Stomach smooth muscle (tissue), 2 donors: ENCODE results near the gene SWI5.

Experiments used
- H3K27ac ChIP-seq: one replicate; pipeline ENCODE4 v1.7.0; 2013; ENCODE audit warnings: mild to moderate bottlenecking, low read length, inconsistent platforms
- H3K27me3 ChIP-seq, 2 donors: one replicate each; pipeline ENCODE4 v1.7.0; 2013; ENCODE audit warnings: low read length in 2 of 2; ENCODE audit not compliant: insufficient read depth in 2 of 2, control insufficient read depth in 1 of 2
- H3K36me3 ChIP-seq, 2 donors: one replicate each; pipeline ENCODE4 v1.7.0; 2013; ENCODE audit warnings: low read length in 2 of 2; ENCODE audit not compliant: control insufficient read depth in 2 of 2, insufficient read depth in 2 of 2
- H3K4me1 ChIP-seq: one replicate; pipeline ENCODE4 v1.7.0; 2013; ENCODE audit warnings: low read length; ENCODE audit not compliant: control insufficient read depth, insufficient read depth
- H3K4me3 ChIP-seq, 2 donors: one replicate each; pipeline ENCODE4 v1.7.0; 2013; ENCODE audit warnings: low read length in 2 of 2
- H3K9ac ChIP-seq, 2 donors: one replicate each; pipeline ENCODE4 v1.7.0; 2013; ENCODE audit warnings: low read length in 2 of 2, mild to moderate bottlenecking in 1 of 2
- H3K9me3 ChIP-seq, 2 donors: one replicate each; pipeline ENCODE4 v1.7.0; 2013; ENCODE audit warnings: low read length in 2 of 2; ENCODE audit not compliant: control insufficient read depth in 2 of 2
- donor health status: healthy.
- donor health status: Pancreatic carcinoma.

Gene SWI5

DNA sequence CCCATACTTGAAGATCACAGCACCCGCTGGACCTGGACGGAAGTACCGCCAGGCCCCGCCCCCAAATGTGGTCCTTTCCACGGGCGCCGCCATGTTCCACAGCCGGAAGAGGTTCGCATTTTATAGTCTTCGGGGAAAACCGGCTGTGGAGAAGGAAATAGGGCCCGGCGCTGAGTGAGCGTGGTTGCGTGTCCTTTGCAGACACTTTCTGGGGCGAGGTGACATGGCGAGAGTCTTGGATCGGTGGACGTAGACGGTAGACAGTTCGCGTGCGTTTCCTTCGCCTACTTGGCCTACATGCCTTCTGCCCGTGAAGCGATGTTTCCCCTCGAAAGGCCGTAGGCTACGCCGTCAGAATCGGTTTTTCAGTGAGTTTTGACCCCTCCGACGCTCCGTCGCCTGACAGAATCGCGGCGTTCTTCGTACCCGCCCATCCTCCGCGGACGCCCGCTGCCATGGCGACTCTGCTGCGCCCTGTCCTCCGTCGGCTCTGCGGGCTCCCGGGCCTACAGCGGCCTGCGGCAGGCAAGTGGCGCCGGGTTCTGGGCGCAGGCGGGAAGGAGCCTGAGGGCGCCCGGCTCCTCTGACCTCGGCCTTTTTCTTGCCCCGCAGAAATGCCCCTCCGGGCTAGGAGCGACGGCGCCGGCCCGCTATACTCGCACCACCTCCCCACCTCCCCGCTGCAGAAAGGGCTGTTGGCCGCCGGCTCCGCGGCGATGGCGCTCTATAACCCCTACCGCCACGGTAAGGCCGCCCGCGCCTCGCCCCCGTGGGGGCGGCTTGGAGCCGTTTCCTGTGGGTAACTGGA is 46.5 kb downstream of the SWI5 start, which contains the start of the genes COQ4 and TRUB2:
TSS of gene COQ4 (plus strand) at position 436 of the 808 bp plus-strand sequence. CDS start at position 456, 20 bp downstream.
TSS of gene TRUB2 (minus strand) at position 44 of the 808 bp plus-strand sequence. CDS start at position 5, 39 bp downstream.
- Histone ChIP-seq H3K4me1 (peaks cover 25% of the 10 kb centered on the region), H3K9ac (peak within 1 kb of the TSS; percentile 76 to 98), H3K27me3 (no peaks in the 10 kb centered on the region), H3K27ac (peak within 1 kb of the TSS; percentile 87), H3K9me3 (no peaks in the 10 kb centered on the region), H3K36me3 (peaks cover 15 to 17% of the 10 kb centered on the region in 2 donors), H3K4me3 (peak within 1 kb of the TSS; percentile 98)

DNA sequence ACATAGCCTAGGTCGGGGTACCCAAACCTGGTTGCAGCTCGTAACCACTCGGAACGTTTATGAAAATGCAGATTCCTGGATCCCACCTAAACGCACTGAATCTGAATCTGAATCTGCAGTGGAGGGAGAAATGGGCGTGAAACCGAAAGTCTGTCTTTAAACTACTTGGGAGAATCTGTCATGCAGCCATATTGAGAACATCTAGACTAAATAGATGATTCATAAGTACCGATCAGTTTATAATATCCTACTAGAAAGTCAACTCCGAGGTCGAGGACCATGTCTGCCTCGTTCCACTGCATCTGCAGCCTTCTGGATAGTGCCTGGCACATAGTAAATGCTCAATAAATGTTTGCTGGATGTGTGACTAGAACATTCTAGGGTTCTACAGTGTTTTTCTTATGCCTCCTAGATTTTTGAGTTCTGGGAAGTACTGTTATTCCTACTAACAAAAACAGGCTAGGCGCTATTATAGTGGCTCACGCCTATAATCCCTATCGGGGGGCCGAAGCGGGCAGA is 47.2 kb downstream of the SWI5 start:
- peak overlapping the region; percentile 87 for H3K27ac ChIP-seq
- peak overlapping the region; percentile 98 for H3K4me3 ChIP-seq
- H3K9me3 ChIP-seq = no peaks in the 10 kb centered on the region
- peak overlapping the region; percentile 76 to 98 for H3K9ac ChIP-seq
- peaks cover 16 to 21% of the 10 kb centered on the region in 2 donors for H3K36me3 ChIP-seq
- H3K4me1 ChIP-seq = peaks cover 25% of the 10 kb centered on the region
- no peaks in the 10 kb centered on the region for H3K27me3 ChIP-seq

DNA sequence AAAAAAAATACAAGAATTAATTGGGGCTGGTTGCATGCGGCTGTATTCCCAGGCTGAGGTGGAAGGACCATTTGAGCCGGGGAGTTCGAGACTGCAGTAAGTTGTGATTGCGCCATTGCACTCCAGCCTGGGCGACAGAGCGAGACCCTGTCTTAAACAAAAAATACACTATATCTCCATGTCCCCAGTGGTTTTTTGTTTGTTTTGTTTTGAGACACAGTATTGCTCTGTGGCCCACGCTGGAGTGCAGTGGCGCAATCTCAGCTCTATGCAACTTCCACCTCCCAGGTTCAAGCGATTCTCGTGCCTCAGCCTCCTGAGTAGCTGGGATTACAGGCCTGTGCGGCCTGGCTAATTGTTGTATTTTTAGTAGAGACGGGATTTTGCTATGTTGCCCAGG is 47.7 kb downstream of the SWI5 start:
- Histone ChIP-seq H3K27ac (no peak overlapping the region), H3K9me3 (no peaks in the 10 kb centered on the region), H3K36me3 (peaks cover 20 to 26% of the 10 kb centered on the region in 2 donors), H3K4me3 (peak overlapping the region; percentile 98), H3K27me3 (no peaks in the 10 kb centered on the region), H3K4me1 (peaks cover 25% of the 10 kb centered on the region), H3K9ac (peak overlapping the region in 1 of 2 donors; percentile 76)

DNA sequence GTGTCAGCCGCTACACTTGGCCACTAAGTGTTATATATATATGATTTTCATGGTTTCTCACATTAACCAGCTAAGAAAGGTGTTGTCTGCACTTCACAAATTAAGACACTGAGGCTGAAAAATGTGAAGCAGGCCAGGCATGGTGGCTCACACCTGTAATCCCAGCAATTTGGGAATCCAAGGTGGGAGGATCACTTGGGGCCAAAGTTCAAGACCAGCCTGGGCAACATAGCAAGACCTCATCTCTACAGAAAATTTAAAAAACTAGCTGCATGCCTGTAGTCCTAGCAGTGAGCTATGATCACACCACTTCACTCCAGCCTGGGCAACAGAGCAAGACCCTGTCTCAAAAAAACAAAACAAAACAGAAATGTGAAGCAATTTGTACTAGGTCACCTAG is 48.3 kb downstream of the SWI5 start:
- Histone ChIP-seq H3K27me3 (no peaks in the 10 kb centered on the region), H3K4me1 (peaks cover 25% of the 10 kb centered on the region), H3K36me3 (peaks cover 20 to 29% of the 10 kb centered on the region in 2 donors), H3K27ac (no peak overlapping the region), H3K4me3 (no peak overlapping the region), H3K9me3 (no peaks in the 10 kb centered on the region), H3K9ac (peak overlapping the region; percentile 16 to 29)

DNA sequence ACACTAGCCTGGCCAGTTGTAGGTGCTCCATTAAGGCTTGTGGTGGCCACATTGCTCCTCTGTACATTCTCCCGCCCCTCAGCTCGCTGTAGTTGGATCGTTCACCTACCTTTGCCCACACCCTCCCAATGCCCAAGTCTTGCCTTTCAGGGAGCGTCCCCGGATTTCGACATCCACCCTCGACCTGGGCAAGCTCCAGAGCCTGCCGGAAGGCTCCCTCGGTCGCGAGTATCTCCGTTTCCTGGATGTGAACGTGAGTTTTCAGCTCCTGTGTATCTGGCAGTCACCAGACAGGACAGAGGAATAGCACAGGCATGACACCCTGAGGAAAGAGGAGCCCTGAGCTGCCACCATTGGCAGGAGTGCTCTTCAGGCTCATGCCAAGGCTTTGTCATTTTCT is 49.6 kb downstream of the SWI5 start:
- peaks cover 20 to 32% of the 10 kb centered on the region in 2 donors for H3K36me3 ChIP-seq
- H3K9ac ChIP-seq = no peak overlapping the region
- H3K4me1 ChIP-seq = peaks cover 25% of the 10 kb centered on the region
- no peaks in the 10 kb centered on the region for H3K27me3 ChIP-seq
- H3K9me3 ChIP-seq = no peaks in the 10 kb centered on the region
- no peak overlapping the region for H3K27ac ChIP-seq
- H3K4me3 ChIP-seq = no peak overlapping the region

DNA sequence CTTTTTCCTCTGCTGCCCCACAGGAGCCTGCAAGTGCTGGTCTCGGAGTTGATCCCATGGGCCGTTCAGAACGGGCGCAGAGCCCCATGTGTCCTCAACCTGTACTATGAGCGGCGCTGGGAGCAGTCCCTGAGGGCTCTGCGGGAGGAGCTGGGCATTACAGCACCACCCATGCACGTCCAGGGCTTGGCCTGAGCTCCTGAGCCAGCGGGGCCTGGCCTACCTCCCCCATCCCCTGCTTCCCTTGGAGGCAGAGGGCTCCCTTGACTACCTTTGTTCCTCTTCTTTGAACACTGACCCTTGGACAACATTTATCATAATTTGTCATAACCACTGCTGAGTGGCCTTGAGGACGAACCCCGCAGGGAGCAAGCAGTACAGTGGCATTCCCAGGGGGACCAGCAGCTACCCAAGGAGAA is 57.4 kb downstream of the SWI5 start:
- no peaks in the 10 kb centered on the region for H3K4me1 ChIP-seq
- H3K4me3 ChIP-seq = no peak overlapping the region
- no peak overlapping the region for H3K9ac ChIP-seq
- no peaks in the 10 kb centered on the region for H3K27me3 ChIP-seq
- H3K36me3 ChIP-seq = peaks cover 14 to 19% of the 10 kb centered on the region in 2 donors
- H3K9me3 ChIP-seq = no peaks in the 10 kb centered on the region
- no peak overlapping the region for H3K27ac ChIP-seq

DNA sequence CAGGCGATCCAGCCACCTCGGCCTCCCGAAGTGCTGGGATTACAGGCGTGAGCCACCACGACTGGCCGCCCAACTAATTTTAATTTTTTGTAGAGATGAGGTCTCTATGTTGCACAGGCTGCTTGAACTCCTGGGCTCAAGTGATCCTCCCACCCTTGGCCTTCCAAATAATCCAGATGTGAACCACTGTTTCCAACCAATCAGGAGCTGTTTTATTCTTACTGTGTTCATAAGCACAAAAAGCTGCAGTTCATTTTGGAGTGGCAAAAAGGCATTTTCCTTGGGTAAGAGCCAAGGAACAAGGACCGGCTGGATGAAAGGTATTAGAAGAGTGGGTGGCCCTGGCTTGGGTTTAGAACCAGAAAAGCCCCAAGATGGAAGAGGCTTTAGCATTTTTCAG is 59.1 kb downstream of the SWI5 start:
- H3K27me3 ChIP-seq = no peaks in the 10 kb centered on the region
- peaks cover 10 to 12% of the 10 kb centered on the region in 2 donors for H3K36me3 ChIP-seq
- H3K27ac ChIP-seq = no peak overlapping the region
- H3K9me3 ChIP-seq = no peaks in the 10 kb centered on the region
- peaks cover 4% of the 10 kb centered on the region for H3K4me1 ChIP-seq
- no peak overlapping the region for H3K4me3 ChIP-seq
- no peak overlapping the region for H3K9ac ChIP-seq

DNA sequence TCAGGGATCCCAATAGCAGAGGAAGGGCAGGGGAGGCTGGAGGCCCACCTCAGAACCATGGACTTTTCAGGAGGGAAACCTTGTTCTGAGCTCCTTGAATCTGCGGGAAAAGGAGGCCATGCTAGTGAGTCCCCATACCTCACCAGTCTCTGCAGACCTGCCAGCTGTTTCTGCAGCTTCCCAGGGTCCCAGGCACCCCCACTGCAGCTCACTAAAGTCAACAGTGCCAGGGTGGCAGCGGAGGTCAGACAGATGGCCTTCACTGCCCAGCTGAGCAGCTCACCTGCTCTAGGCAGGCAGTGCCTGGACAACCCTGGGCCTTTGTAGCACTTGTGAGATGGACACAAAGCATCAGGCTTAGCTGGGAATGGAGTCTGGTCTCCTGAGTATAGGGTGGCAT is 59.8 kb downstream of the SWI5 start:
- Histone ChIP-seq H3K27ac (no peak overlapping the region), H3K9me3 (no peaks in the 10 kb centered on the region), H3K4me3 (no peak overlapping the region), H3K27me3 (no peaks in the 10 kb centered on the region), H3K36me3 (peaks cover 10 to 12% of the 10 kb centered on the region in 2 donors), H3K4me1 (peaks cover 7% of the 10 kb centered on the region), H3K9ac (no peak overlapping the region)

DNA sequence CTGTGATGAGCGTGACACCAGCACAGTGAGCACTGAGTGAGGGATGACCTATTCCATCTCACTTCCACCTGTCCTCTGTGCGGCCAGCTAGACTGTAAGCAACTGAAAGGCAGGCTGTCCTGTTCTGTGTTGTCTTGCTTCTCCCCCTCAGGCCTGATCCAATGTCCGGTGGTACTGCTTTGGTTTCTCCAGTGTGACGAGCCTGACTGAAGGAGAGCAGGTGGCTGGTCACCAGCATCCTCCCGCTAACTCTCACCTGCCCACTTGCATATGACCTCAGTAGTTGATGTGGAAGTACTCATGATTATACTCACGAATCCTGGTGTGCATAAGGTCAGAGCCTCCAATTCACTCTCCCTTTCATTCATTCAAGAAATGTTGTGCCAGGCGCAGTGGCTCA is 61.9 kb downstream of the SWI5 start:
- Histone ChIP-seq H3K9ac (no peak overlapping the region), H3K27me3 (no peaks in the 10 kb centered on the region), H3K36me3 (peaks cover 3 to 8% of the 10 kb centered on the region in 2 donors), H3K4me1 (peaks cover 17% of the 10 kb centered on the region), H3K4me3 (no peak overlapping the region), H3K27ac (no peak overlapping the region), H3K9me3 (no peaks in the 10 kb centered on the region)
